GM08714 (cell line): ENCODE measurements around the gene ARFIP1.
"Not testable (repeated sequence)": the region's sequence is repeated elsewhere in the genome, so short reads cannot be mapped to it uniquely, and the experiment has no call there.

Experiments used
- H3K4me3 ChIP-seq: fragments of 200-500 bp; sonication (Bioruptor generic); 2 replicates; pipeline ENCODE4 v1.5.1; 2014; ENCODE audit warnings: mild to moderate bottlenecking, low read length, inconsistent platforms
- ZNF274 ChIP-seq: IDR thresholded peaks from 2 replicates; pipeline ENCODE4 v1.6.1; 2012; ENCODE audit warnings: mild to moderate bottlenecking, low read depth, low read length

The ARFIP1 gene

DNA sequence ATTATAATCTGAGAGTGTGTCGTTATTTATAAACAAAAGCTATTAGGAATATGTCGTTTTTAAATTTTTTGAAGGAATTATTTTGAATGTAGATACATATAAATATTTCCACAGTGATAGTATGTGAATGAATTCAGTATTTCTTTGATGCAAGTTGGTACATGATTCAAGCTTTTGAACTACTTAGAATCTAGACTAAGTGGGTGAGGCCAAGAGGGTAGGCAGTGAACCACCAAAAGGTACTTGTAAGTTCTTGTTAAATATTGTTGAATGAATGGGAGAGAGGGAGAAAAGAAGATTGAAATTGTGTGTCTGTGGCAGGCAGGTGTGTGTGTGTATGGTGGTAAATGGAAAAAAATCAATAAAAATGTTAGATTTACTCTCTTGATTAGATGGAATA lies 69.6 kb downstream of the ARFIP1 start:
- no peak for TF ChIP-seq ZNF274

GRCh38 chr4:152850377-152850776 lies 70.6 kb downstream of the ARFIP1 start:
- H3K4me3 ChIP-seq, result peak overlapping the region; percentile 15; the same call in 1 of the 2 replicates
- no peak for TF ChIP-seq ZNF274

More for the DNA sequence above, 69.6 kb downstream of the ARFIP1 start:
- no peak overlapping the region for H3K4me3 ChIP-seq

DNA sequence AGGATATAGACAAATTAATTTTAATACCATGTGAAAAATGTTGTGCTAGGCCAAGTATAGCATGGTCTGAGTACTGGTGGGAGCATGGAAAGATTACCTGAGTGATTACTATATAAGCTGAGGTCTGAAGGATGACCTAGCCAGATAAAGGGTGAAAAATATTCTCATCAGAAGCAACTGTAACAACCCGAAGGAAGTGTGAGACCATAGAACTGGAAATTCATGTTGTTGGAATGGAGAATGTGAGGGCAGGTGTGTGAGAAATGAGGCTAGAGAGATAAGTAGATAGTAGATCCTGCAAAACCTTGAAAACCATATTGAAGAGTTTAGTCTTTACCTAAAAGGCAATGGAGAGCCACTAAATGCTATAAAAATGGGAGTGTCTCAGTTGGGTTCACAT lies 71.5 kb downstream of the ARFIP1 start:
- TF ChIP-seq ZNF274, result no peak
- no peak overlapping the region for H3K4me3 ChIP-seq

GRCh38 chr4:152853293-152853692 lies 73.5 kb downstream of the ARFIP1 start:
- no peak for TF ChIP-seq ZNF274
- no peak overlapping the region for H3K4me3 ChIP-seq

GRCh38 chr4:152854016-152854415 lies 74.3 kb downstream of the ARFIP1 start:
- not testable (repeated sequence) for H3K4me3 ChIP-seq

- H3K4me3 ChIP-seq, result no peak overlapping the region
- TF ChIP-seq ZNF274, result no peak
Observed at GRCh38 chr4:152856960-152857359, 77.2 kb downstream of the ARFIP1 start.

DNA sequence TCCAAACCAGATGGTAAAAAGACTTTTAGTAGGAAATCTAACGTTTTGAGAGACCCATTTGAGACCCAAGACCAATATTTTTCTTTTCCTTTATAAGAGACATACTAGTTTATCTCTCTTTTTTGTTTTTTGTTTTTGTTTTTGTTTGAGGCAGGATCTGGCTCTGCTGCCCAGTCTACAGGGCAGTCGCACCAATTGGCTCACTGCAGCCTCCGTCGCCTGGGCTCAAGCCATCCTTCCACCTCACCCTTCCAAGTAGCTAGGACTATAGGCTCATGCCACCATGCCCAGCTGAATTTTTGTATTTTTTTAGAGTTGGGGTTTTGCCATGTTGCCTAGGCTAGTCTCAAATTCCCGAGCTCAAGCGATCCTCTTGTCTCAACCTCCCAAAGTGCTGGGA lies 79.2 kb downstream of the ARFIP1 start:
- no peak for TF ChIP-seq ZNF274
- H3K4me3 ChIP-seq, result no peak overlapping the region

DNA sequence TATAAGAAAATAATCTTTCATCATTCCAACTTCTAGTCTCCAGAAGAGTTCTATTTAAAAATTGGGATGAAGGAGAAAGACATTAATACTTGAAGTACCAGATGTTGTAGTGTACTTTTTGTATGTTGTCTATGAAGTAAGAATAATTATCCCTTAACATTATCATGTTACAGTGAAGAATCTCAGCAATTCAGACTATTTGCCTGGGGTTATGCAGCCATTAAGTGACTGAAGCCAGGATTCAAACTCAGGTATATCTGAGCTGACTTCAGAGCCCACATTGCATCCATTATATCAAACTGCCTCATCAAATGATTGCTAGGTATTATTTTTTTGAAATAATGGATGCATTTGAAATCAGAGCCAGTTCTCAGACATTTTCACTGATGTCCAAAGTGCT lies 80.3 kb downstream of the ARFIP1 start:
- TF ChIP-seq ZNF274, result no peak
- H3K4me3 ChIP-seq, result no peak overlapping the region

DNA sequence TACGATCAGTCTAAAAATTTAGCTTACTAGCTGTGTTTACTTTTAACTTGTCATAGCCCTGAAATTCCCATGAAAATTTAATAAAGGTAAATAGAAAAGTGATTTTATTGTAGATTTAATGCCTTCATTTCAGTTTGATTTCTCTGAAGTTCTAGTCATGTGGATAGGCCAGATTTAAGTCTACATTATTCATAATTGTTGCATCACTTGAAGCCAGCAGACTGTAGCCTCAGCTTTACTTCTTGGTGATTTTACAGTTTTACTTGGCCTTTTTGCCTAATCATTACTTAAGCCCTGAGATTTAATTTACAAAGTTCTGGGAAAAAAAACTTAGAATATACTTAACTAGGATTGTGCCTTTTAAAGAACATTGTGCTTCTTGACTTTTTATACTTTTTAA lies 82.9 kb downstream of the ARFIP1 start:
- no peak overlapping the region for H3K4me3 ChIP-seq
- TF ChIP-seq ZNF274, result no peak

- no peak for TF ChIP-seq ZNF274
- H3K4me3 ChIP-seq, result no peak overlapping the region
Observed at GRCh38 chr4:152864361-152864760, 84.6 kb downstream of the ARFIP1 start.

DNA sequence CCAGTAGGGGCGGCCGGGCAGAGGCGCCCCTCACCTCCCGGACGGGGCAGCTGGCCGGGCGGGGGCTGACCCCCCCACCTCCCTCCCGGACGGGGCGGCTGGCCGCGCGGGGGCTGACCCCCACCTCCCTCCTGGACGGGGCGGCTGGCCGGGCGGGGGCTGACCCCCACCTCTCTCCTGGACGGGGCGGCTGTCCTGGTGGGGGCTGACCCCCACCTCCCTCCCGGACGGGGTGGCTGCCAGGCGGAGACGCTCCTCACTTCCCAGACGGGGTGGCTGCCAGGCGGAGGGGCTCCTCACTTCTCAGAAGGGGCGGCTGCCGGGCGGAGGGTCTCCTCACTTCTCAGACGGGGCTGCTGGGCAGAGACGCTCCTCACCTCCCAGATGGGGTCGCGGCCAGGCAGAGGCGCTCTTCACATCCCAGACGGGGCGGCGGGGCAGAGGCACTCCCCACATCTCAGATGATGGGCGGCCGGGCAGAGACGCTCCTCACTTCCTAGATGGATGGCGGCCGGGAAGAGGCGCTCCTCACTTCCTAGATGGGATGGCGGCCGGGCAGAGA lies 86.8 kb downstream of the ARFIP1 start:
- H3K4me3 ChIP-seq, result not testable (repeated sequence)

DNA sequence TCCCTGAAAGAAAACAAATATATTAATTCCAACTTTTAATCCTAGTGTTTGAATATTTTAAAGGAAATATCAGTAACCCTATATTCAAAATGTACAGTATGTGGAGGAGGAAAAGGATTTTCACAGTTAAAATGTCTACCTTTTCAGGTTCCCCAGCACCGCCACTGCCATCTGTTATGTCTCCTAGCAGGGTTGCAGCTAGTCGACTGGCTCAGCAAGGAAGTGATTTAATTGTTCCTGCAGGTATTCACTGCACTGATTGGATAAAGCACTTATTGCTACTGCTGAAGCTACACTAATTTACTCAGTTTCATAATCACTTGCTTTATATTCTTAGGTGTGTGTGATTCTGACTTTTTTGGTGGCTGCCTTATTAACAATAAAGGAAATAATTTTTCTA lies 90.9 kb downstream of the ARFIP1 start:
- no peak overlapping the region for H3K4me3 ChIP-seq
- TF ChIP-seq ZNF274, result no peak

- H3K4me3 ChIP-seq, result no peak overlapping the region
- no peak for TF ChIP-seq ZNF274
Observed at GRCh38 chr4:152875261-152875660, 95.5 kb downstream of the ARFIP1 start.

GRCh38 chr4:152877868-152878267 lies 98.1 kb downstream of the ARFIP1 start:
- no peak overlapping the region for H3K4me3 ChIP-seq
- TF ChIP-seq ZNF274, result no peak

DNA sequence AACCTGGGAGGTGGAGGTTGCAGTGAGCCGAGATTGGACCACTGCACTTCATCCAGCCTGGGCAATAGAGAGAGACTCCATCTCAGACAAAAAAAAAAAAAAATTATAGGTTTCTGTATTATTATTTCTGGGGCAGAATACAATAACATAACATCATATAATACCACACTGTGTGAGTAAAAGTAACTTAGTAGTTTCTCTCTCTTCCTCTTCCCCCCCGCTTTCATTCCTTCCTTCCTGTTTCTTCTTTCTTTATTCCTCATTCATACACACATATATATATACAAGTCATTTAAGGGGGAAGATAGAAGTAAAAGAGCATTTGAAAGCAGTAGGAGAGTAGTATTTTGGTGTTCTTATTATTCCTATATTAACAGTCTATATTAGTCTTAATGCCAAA lies 100.5 kb downstream of the ARFIP1 start:
- H3K4me3 ChIP-seq, result no peak overlapping the region
- TF ChIP-seq ZNF274, result no peak

- H3K4me3 ChIP-seq, result no peak overlapping the region
- TF ChIP-seq ZNF274, result no peak
Observed at GRCh38 chr4:152881974-152882373, 102.2 kb downstream of the ARFIP1 start.
